ENCODE measurements around the gene MEIG1. TPM values are rescaled to one million over a fixed set of nuclear protein-coding genes. Genes with fewer than 3 reads are reported as not detected.

Gene MEIG1, protein sequence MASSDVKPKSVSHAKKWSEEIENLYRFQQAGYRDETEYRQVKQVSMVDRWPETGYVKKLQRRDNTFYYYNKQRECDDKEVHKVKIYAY
- total RNA-seq (2014; rRNA removed), result 1.6 TPM in 1 of 2 replicates, not detected in the other
- Bru-seq, nascent RNA, result percentile 42 among the genes with signal in this experiment
- BruChase-seq, experiment 1, labeled RNA remaining after a 6-hour chase, result percentile 37 among the genes with signal in this experiment
- BruChase-seq, experiment 2, labeled RNA remaining after a 2-hour chase, result percentile 39 among the genes with signal in this experiment
- long read RNA-seq, partial matches to known transcripts, result 0 of 3 reads
- long read RNA-seq, other reads (novel, unspliced or antisense), result 3 of 3 reads

GRCh38 chr10:14959221-14960057, at the start of gene MEIG1:
MEIG1 (plus strand) TSS chr10:14959388; CDS start chr10:14966469, 7,081 bp downstream.
- ChIA-PET POLR2A (ENCODE audit: unreplicated experiment) (interaction anchor here (0.6 to 0.7 kb wide), 5 partner anchors 27 to 768 kb away, joined by 3 to 5 read pairs (median 3); no protein-coding TSS in a partner anchor), CTCF (no interaction called here)
- H3K27me3 ChIP-seq (ENCODE audit: low read length), result no peaks in the 10 kb centered on the region
- peak within 1 kb of the TSS; percentile 84 for H3K4me3 ChIP-seq (ENCODE audit: low read length)
- H2AFZ ChIP-seq (ENCODE audit: low read length), result peak within 1 kb of the TSS; percentile 88
- peak within 1 kb of the TSS; percentile 95 for H3K4me2 ChIP-seq (ENCODE audit: low read length)
- peaks cover 8% of the 10 kb centered on the region for H3K4me1 ChIP-seq (ENCODE audit: insufficient read depth, low read length)
- H3K79me2 ChIP-seq (ENCODE audit: low read length), result no peaks in the 10 kb centered on the region
- H3K9me3 ChIP-seq (ENCODE audit: low read length), result no peaks in the 10 kb centered on the region
- peak within 1 kb of the TSS; percentile 94 for H3K27ac ChIP-seq (ENCODE audit: low read length)
- TF ChIP-seq EZH2 (IDR thresholded peaks at IDR 0.05; ENCODE audit: low read length, unreplicated experiment) (no peak), CTCF (conservative IDR thresholded peaks at IDR 0.05; ENCODE audit: low read depth, low read length) (no peak), EZH2phosphoT487 (IDR thresholded peaks at IDR 0.05; ENCODE audit: borderline replicate concordance, low read length) (no peak)
- intact Hi-C loops (cut with micrococcal nuclease), result no loop called here
- no peaks in the 10 kb centered on the region for H4K20me1 ChIP-seq (ENCODE audit: low read length)
- no peaks in the 10 kb centered on the region for H3K9me2 ChIP-seq (replicated peaks; ENCODE audit: low read length)
- H3K9ac ChIP-seq (ENCODE audit: low read length), result peak within 1 kb of the TSS; percentile 96
- peak; percentile 76 for DNase-seq
- no TSS peak for BruUV-seq (replicated peaks)
- ATAC-seq, result peak; percentile 91
- H3F3A ChIP-seq (ENCODE audit: low read length, unreplicated experiment), result peaks cover 4% of the 10 kb centered on the region
- H3K36me3 ChIP-seq (ENCODE audit: low read depth, low read length), result no peaks in the 10 kb centered on the region

DNA sequence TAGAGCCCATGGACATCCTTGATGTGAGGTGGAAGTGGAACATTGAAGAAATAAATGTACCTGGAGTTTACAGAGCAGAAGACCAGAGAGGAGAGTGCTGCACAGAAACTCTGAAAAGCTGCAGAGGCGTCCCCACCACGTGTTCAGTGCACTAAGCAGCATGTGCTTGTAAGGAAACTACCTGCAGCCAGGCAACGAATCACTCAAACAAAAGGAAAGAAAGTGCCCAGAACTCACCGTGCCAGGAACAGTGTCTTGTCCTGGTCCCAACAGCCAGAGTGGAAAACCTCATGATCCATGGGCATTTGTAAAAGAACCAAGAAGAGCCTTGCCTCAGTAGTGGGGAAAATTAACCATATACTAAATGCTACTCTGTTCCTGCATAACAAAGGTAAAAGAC, 48.2 kb upstream of the MEIG1 start:
- TF ChIP-seq CTCF (conservative IDR thresholded peaks at IDR 0.05; ENCODE audit: low read depth, low read length) (no peak), EZH2 (IDR thresholded peaks at IDR 0.05; ENCODE audit: low read length, unreplicated experiment) (no peak), EZH2phosphoT487 (IDR thresholded peaks at IDR 0.05; ENCODE audit: borderline replicate concordance, low read length) (no peak)
- ChIA-PET POLR2A (ENCODE audit: unreplicated experiment) (no interaction called here), CTCF (no interaction called here)
- no peak overlapping the region for H3K27ac ChIP-seq (ENCODE audit: low read length)
- intact Hi-C loops (cut with micrococcal nuclease), result no loop called here
- H2AFZ ChIP-seq (ENCODE audit: low read length), result no peak overlapping the region
- no peak for ATAC-seq
- H3K36me3 ChIP-seq (ENCODE audit: low read depth, low read length), result peaks cover 27% of the 10 kb centered on the region
- no peaks in the 10 kb centered on the region for H4K20me1 ChIP-seq (ENCODE audit: low read length)
- H3F3A ChIP-seq (ENCODE audit: low read length, unreplicated experiment), result no peaks in the 10 kb centered on the region
- H3K4me3 ChIP-seq (ENCODE audit: low read length), result no peak overlapping the region
- H3K9me2 ChIP-seq (replicated peaks; ENCODE audit: low read length), result no peaks in the 10 kb centered on the region
- no TSS peak for BruUV-seq (replicated peaks)
- H3K9me3 ChIP-seq (ENCODE audit: low read length), result no peaks in the 10 kb centered on the region
- H3K9ac ChIP-seq (ENCODE audit: low read length), result no peak overlapping the region
- no peaks in the 10 kb centered on the region for H3K79me2 ChIP-seq (ENCODE audit: low read length)
- H3K27me3 ChIP-seq (ENCODE audit: low read length), result no peaks in the 10 kb centered on the region
- H3K4me2 ChIP-seq (ENCODE audit: low read length), result no peak overlapping the region
- no peak for DNase-seq
- no peaks in the 10 kb centered on the region for H3K4me1 ChIP-seq (ENCODE audit: insufficient read depth, low read length)

Data from PC-3 (cell line).